Mesothelial cell of epicardium (in vitro differentiated cells): ENCODE data around the gene SNAPC4. TPM values are rescaled to one million over a fixed set of nuclear protein-coding genes. Genes with fewer than 3 reads are reported as not detected.

ENCODE experiments used
- DNase-seq, 2 experiments: peaks; one replicate each; pipeline ENCODE4 v3.0.0; 2021; ENCODE audit warnings: low spot score in 2 of 2; ENCODE audit not compliant: unreplicated experiment in 2 of 2
- H3K27ac Mint-ChIP-seq: 2 replicates; pipeline ENCODE4 v1.8.0; 2021; ENCODE audit warnings: mixed read lengths
- H3K27me3 Mint-ChIP-seq: 2 replicates; pipeline ENCODE4 v1.8.0; 2021; ENCODE audit warnings: low read depth, mixed read lengths
- H3K36me3 Mint-ChIP-seq: 2 replicates; pipeline ENCODE4 v1.8.0; 2021; ENCODE audit warnings: mixed read lengths
- H3K4me1 Mint-ChIP-seq: 2 replicates; pipeline ENCODE4 v1.8.0; 2021; ENCODE audit warnings: mixed read lengths
- H3K4me3 Mint-ChIP-seq: 2 replicates; pipeline ENCODE4 v1.8.0; 2021; ENCODE audit warnings: mild to moderate bottlenecking, moderate library complexity, mixed read lengths
- H3K9me3 Mint-ChIP-seq: 2 replicates; pipeline ENCODE4 v1.8.0; 2021; ENCODE audit warnings: mixed read lengths
- CTCF ChIP-seq: fragments of 200-600 bp; sonication (generic); IDR thresholded peaks from one replicate; pipeline ENCODE4 v1.5.0; 2021; ENCODE audit warnings: antibody characterized with exemption; ENCODE audit not compliant: unreplicated experiment
- total RNA-seq: library from RNA; stranded (reverse); gene quantifications from 3 replicates; pipeline ENCODE4 v1.2.1, GENCODE V29; 2021

Gene SNAPC4
- total RNA-seq, 1 donor from 2014 or later, result 18.2 TPM

GRCh38 chr9:136361047-136361753, 38.8 kb downstream of the SNAPC4 start:
- peaks cover 11% of the 10 kb centered on the region for H3K4me1 Mint-ChIP-seq
- H3K36me3 Mint-ChIP-seq, result no peaks in the 10 kb centered on the region
- no peak for TF ChIP-seq CTCF
- H3K4me3 Mint-ChIP-seq, result no peak overlapping the region
- no peaks in the 10 kb centered on the region for H3K9me3 Mint-ChIP-seq
- no peaks in the 10 kb centered on the region for H3K27me3 Mint-ChIP-seq
- no peak for DNase-seq
- H3K27ac Mint-ChIP-seq, result no peak overlapping the region

- H3K4me1 Mint-ChIP-seq, result peaks cover 8% of the 10 kb centered on the region
- H3K27ac Mint-ChIP-seq, result no peak overlapping the region
- no peak for TF ChIP-seq CTCF
Measured at GRCh38 chr9:136359774-136360718, 39.9 kb downstream of the SNAPC4 start.

GRCh38 chr9:136358888-136359287, 41.1 kb downstream of the SNAPC4 start:
- H3K9me3 Mint-ChIP-seq, result no peaks in the 10 kb centered on the region
- DNase-seq, result no peak
- H3K36me3 Mint-ChIP-seq, result no peaks in the 10 kb centered on the region
- H3K27me3 Mint-ChIP-seq, result no peaks in the 10 kb centered on the region
- peaks cover 17% of the 10 kb centered on the region for H3K4me1 Mint-ChIP-seq
- no peak overlapping the region for H3K4me3 Mint-ChIP-seq
- H3K27ac Mint-ChIP-seq, result no peak overlapping the region
- TF ChIP-seq CTCF, result no peak

More at GRCh38 chr9:136359774-136360718, 39.9 kb downstream of the SNAPC4 start:
- Mint-ChIP-seq H3K27me3 (no peaks in the 10 kb centered on the region), H3K9me3 (no peaks in the 10 kb centered on the region), H3K4me3 (no peak overlapping the region), H3K36me3 (no peaks in the 10 kb centered on the region)
- no peak for DNase-seq

- peaks cover 18% of the 10 kb centered on the region for H3K4me1 Mint-ChIP-seq
- no peak overlapping the region for H3K27ac Mint-ChIP-seq
- no peak for TF ChIP-seq CTCF
- no peaks in the 10 kb centered on the region for H3K36me3 Mint-ChIP-seq
- H3K27me3 Mint-ChIP-seq, result no peaks in the 10 kb centered on the region
- DNase-seq, result no peak
- H3K9me3 Mint-ChIP-seq, result no peaks in the 10 kb centered on the region
- H3K4me3 Mint-ChIP-seq, result no peak overlapping the region
Measured at GRCh38 chr9:136358016-136358415, 42.0 kb downstream of the SNAPC4 start.

- H3K9me3 Mint-ChIP-seq, result no peaks in the 10 kb centered on the region
- H3K27me3 Mint-ChIP-seq, result no peaks in the 10 kb centered on the region
- peaks cover 12% of the 10 kb centered on the region for H3K4me1 Mint-ChIP-seq
- no peak overlapping the region for H3K27ac Mint-ChIP-seq
- H3K36me3 Mint-ChIP-seq, result no peaks in the 10 kb centered on the region
- DNase-seq, result no peak
- no peak overlapping the region for H3K4me3 Mint-ChIP-seq
- no peak for TF ChIP-seq CTCF
Measured at GRCh38 chr9:136357202-136357725, 42.7 kb downstream of the SNAPC4 start.
